Measurements from ENCODE around the gene VSIG10. TPM values are rescaled to one million over a fixed set of nuclear protein-coding genes. Genes with fewer than 3 reads are reported as not detected.

The VSIG10 gene
- total and polyA plus RNA-seq, 2 of the 13 experiments (the other 11 are each of a cell fraction or from before 2014, with no cell fraction given) = 25.6 to 42.5 TPM

GRCh38 chr12:118042091-118042490 is 61.7 kb downstream of the VSIG10 start:
- Histone ChIP-seq H3K4me1 (ENCODE audit: insufficient read depth, low read length) (peaks cover 25% of the 10 kb centered on the region), H3K27ac (ENCODE audit: extremely low read length, insufficient read depth, low read length) (no peak overlapping the region), H2AFZ (ENCODE audit: low read length) (no peak overlapping the region), H4K20me1 (ENCODE audit: insufficient read depth, low read length) (no peaks in the 10 kb centered on the region), H3K36me3 (replicated peaks in 1 of 2; ENCODE audit: control insufficient read depth in 1 of 2, insufficient read depth in 2 of 2, low read length in 2 of 2) (peaks cover 18 to 36% of the 10 kb centered on the region in 2 experiments), H3K4me2 (ENCODE audit: low read depth, low read length) (no peak overlapping the region), H3K79me2 (ENCODE audit: insufficient read depth, low read length) (no peaks in the 10 kb centered on the region), H3K4me3 (replicated peaks in 1 of 3; ENCODE audit: insufficient read depth in 1 of 3, low read depth in 2 of 3, low read length in 3 of 3) (no peak overlapping the region), H3K9ac (ENCODE audit: insufficient read depth, low read depth, low read length) (no peak overlapping the region), H3K27me3 (ENCODE audit: control insufficient read depth in 1 of 2, insufficient read depth in 2 of 2, low read length in 2 of 2) (no peaks in the 10 kb centered on the region), H3K9me3 (ENCODE audit: low read length) (no peaks in the 10 kb centered on the region)
- FAIRE-seq (no peak), DNase-seq (ENCODE audit: low spot score) (no peak), ATAC-seq (no peak)
- intact Hi-C loops (cut with micrococcal nuclease; ENCODE audit: unreplicated experiment) (no loop called here), in situ Hi-C loops (cut with HindIII; ENCODE audit: extremely low pct_ligation_motif_present, low pct_unique_long_range_greater_than_20kb) (no loop called here)
- CTCF ChIA-PET (ENCODE audit: low intra/inter-chr PET ratio, low total read pairs) = no interaction called here
- TF ChIP-seq KLF6 (CRISPR knock-in tag; IDR thresholded peaks at IDR 0.05) (no peak), IRX3 (CRISPR knock-in tag; IDR thresholded peaks at IDR 0.05; ENCODE audit: borderline replicate concordance, low read depth) (no peak), ZNF510 (CRISPR knock-in tag; IDR thresholded peaks at IDR 0.05; ENCODE audit: low read depth) (no peak), ZFP90 (CRISPR knock-in tag; IDR thresholded peaks at IDR 0.05; ENCODE audit: borderline replicate concordance) (no peak), ZNF274 (CRISPR knock-in tag; IDR thresholded peaks at IDR 0.05) (no peak), ZNF44 (CRISPR knock-in tag; IDR thresholded peaks at IDR 0.05) (no peak), HOXA3 (CRISPR knock-in tag; IDR thresholded peaks at IDR 0.05) (no peak), ZNF850 (CRISPR knock-in tag; conservative IDR thresholded peaks at IDR 0.05) (no peak), ZXDC (CRISPR knock-in tag; IDR thresholded peaks at IDR 0.05) (no peak), ZNF83 (CRISPR knock-in tag; IDR thresholded peaks at IDR 0.05; ENCODE audit: borderline replicate concordance) (no peak), NFIC (IDR thresholded peaks at IDR 0.05; ENCODE audit: low read length) (no peak), KDM2A (CRISPR knock-in tag; IDR thresholded peaks at IDR 0.05; ENCODE audit: borderline replicate concordance, low read depth) (no peak), BORCS8-MEF2B (CRISPR knock-in tag; IDR thresholded peaks at IDR 0.05) (no peak)
- TF ChIP-seq, protein P1, sequence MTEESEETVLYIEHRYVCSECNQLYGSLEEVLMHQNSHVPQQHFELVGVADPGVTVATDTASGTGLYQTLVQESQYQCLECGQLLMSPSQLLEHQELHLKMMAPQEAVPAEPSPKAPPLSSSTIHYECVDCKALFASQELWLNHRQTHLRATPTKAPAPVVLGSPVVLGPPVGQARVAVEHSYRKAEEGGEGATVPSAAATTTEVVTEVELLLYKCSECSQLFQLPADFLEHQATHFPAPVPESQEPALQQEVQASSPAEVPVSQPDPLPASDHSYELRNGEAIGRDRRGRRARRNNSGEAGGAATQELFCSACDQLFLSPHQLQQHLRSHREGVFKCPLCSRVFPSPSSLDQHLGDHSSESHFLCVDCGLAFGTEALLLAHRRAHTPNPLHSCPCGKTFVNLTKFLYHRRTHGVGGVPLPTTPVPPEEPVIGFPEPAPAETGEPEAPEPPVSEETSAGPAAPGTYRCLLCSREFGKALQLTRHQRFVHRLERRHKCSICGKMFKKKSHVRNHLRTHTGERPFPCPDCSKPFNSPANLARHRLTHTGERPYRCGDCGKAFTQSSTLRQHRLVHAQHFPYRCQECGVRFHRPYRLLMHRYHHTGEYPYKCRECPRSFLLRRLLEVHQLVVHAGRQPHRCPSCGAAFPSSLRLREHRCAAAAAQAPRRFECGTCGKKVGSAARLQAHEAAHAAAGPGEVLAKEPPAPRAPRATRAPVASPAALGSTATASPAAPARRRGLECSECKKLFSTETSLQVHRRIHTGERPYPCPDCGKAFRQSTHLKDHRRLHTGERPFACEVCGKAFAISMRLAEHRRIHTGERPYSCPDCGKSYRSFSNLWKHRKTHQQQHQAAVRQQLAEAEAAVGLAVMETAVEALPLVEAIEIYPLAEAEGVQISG (CRISPR knock-in tag; IDR thresholded peaks at IDR 0.05) = no peak
- TF ChIP-seq, protein P2, sequence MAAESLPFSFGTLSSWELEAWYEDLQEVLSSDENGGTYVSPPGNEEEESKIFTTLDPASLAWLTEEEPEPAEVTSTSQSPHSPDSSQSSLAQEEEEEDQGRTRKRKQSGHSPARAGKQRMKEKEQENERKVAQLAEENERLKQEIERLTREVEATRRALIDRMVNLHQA (CRISPR knock-in tag; IDR thresholded peaks at IDR 0.05) = no peak
- TF ChIP-seq, protein P3, sequence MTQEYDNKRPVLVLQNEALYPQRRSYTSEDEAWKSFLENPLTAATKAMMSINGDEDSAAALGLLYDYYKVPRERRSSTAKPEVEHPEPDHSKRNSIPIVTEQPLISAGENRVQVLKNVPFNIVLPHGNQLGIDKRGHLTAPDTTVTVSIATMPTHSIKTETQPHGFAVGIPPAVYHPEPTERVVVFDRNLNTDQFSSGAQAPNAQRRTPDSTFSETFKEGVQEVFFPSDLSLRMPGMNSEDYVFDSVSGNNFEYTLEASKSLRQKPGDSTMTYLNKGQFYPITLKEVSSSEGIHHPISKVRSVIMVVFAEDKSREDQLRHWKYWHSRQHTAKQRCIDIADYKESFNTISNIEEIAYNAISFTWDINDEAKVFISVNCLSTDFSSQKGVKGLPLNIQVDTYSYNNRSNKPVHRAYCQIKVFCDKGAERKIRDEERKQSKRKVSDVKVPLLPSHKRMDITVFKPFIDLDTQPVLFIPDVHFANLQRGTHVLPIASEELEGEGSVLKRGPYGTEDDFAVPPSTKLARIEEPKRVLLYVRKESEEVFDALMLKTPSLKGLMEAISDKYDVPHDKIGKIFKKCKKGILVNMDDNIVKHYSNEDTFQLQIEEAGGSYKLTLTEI (CRISPR knock-in tag; conservative IDR thresholded peaks at IDR 0.05) = no peak
- 98% methylated on average over 4 of the region's 4 CpGs for WGBS (ENCODE audit: low lambda C conversion rate)
- POLR2A ChIA-PET = no interaction called here
- BruUV-seq (replicated peaks) = no TSS peak
